Measurements from ENCODE around the gene NABP2.

NABP2 gene

GRCh38 chr12:56216461-56216860 is 7.7 kb upstream of the NABP2 start:
- no peak for DNase-seq

- no peak for DNase-seq
Measured at GRCh38 chr12:56219840-56220239, 4.3 kb upstream of the NABP2 start.

GRCh38 chr12:56220611-56221231 is 3.4 kb upstream of the NABP2 start:
- no peak for DNase-seq

GRCh38 chr12:56221232-56221756 is 2.8 kb upstream of the NABP2 start:
- no peak for DNase-seq

GRCh38 chr12:56221757-56222530 is 2.2 kb upstream of the NABP2 start, which contains the start of gene RNF41:
TSS of gene RNF41 (minus strand) at chr12:56221922. CDS start at chr12:56214047, 7,875 bp downstream.
- DNase-seq, result peak; percentile 88

- DNase-seq, result no peak
Measured at GRCh38 chr12:56222531-56222895, 1.6 kb upstream of the NABP2 start.

- DNase-seq, result no peak
Measured at GRCh38 chr12:56223571-56224101, 506 bp upstream of the NABP2 start.

- no peak for DNase-seq
Measured at GRCh38 chr12:56224954-56225353, 812 bp downstream of the NABP2 start.

GRCh38 chr12:56229082-56229481 is 4.9 kb downstream of the NABP2 start:
- no peak for DNase-seq

- DNase-seq, result no peak
Measured at GRCh38 chr12:56229916-56230431, 5.8 kb downstream of the NABP2 start, which contains the start of gene SLC39A5. TSS of gene SLC39A5 (plus strand) at chr12:56230051. CDS start at chr12:56231275, 1,224 bp downstream.

- no peak for DNase-seq
Measured at GRCh38 chr12:56230432-56231183, 6.5 kb downstream of the NABP2 start.

- DNase-seq, result no peak
Measured at GRCh38 chr12:56231184-56231582, 7.0 kb downstream of the NABP2 start.

- no peak for DNase-seq
Measured at GRCh38 chr12:56234746-56235436, 10.7 kb downstream of the NABP2 start.

- no peak for DNase-seq
Measured at GRCh38 chr12:56236091-56236490, 11.9 kb downstream of the NABP2 start.

GRCh38 chr12:56236985-56237384 is 12.8 kb downstream of the NABP2 start:
- no peak for DNase-seq

GRCh38 chr12:56237552-56237951 is 13.4 kb downstream of the NABP2 start:
- DNase-seq, result no peak

GRCh38 chr12:56241424-56242303 is 17.5 kb downstream of the NABP2 start:
- no peak for DNase-seq

- DNase-seq, result no peak
Measured at GRCh38 chr12:56242986-56243385, 18.8 kb downstream of the NABP2 start.

GRCh38 chr12:56243731-56244181 is 19.6 kb downstream of the NABP2 start:
- DNase-seq, result no peak

- DNase-seq, result no peak
Measured at GRCh38 chr12:56244494-56244893, 20.4 kb downstream of the NABP2 start.

GRCh38 chr12:56247923-56248322 is 23.8 kb downstream of the NABP2 start:
- DNase-seq, result no peak

Data from activated CD4-positive, alpha-beta T cell treated with anti-CD3 and anti-CD28 coated beads for 1 hour (primary cell).